NCI-H128 (cell line): Measurements from ENCODE around the gene RELCH.

ENCODE experiments used
- DNase-seq: peaks from one replicate; lab custom pipeline; 2025; ENCODE audit not compliant: unreplicated experiment; lab: John Stamatoyannopoulos, UW

Gene RELCH

GRCh38 chr18:62323483-62324180, 136.6 kb downstream of the RELCH start:
- DNase-seq: no peak

DNA sequence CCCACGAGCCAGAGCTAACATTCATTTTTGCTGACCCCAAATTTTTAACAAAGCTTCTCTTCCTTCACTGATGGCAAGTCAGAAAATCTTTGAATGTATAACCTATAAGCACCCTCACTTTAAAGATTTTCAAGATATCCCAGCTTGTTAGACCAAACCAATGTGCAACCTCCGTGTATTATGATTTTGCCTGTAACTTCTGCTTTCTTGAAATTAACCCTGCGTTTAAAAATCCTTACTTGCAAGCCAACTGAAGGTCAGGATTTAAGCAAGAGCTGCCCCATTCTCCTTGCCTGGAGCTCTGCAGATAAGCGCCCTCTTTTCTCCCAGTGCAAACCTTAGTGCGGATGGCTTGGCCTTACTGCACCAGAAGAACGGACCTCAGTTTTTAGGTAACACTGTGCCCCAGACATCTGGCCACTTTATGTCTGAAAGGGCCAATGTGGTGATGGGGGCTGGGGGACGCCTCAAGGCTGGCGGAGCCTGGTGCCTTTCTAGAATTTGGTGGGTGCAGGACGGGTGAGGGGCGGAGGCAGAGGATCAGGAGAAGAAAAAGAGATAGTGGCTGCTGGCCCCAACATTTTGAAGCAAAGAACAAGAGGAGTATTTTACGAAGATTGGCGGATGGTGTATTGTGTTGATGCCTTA, 137.2 kb downstream of the RELCH start:
- no peak for DNase-seq

GRCh38 chr18:62324917-62325805, 138.1 kb downstream of the RELCH start, which contains the start of gene TNFRSF11A:
Gene TNFRSF11A (plus strand): TSS chr18:62325310. CDS start chr18:62325353, 43 bp downstream.
- no peak for DNase-seq

DNA sequence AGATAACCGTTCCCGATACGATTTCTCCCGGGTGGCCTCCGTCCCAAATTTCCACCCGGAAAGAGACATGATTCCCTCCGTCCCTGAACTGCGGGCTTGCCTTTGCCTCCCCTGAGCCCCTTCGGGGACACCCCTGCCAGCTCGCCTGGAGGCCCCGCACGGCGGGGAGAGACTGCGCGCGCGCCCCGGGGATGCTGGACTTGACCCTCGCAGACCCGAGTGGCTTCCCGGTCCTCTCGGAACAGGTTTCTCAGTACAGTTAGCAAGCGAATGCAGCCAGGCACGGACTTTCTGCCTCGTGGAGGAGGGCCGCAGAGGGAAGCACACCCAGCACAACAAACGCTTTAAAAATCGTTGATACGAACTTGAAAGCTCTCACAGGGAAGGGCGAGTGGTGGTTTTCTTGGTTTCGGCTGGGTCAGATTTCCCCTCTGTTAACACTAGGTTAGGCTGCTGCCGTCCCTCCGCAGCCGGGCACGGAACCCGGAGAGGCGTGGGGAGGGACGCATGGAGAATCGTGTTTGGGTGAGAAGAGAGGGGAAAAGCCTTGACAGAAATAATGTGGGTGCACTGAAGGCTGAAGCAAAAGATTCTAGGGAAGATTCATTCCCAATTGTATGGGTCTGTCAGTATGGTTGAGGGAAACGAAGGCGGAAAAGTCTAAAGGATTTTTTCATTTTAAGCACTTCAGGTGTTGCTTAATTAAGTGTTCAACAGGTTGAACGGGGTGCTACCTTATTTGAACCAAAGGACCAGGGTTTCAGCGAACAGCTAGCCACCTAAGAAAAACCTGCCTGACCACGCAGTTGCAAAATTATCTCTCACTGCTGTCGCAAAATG, 139.0 kb downstream of the RELCH start:
- DNase-seq: no peak

- no peak for DNase-seq
These were observed 139.7 kb downstream of the RELCH start for GRCh38 chr18:62326646-62327348.

DNA sequence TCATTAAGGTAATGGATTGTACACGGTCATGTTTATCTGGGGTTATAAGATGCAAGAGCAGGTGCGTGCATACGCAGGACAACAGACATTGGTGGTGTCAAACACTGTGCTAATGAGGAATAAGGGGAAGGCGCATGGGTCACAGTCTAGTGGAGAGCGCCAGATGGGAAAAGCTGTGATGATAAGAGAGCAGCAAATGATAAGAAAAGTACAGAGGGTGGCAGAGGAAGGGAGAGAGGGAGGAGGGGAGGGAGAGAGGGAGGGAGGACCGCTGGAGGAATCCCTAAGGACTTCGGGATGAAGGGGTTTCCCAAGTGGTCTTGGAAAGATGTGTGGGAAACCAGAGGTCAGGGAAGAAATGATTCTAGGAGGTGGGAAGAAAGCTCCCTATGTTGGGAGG, 140.9 kb downstream of the RELCH start:
- no peak for DNase-seq

GRCh38 chr18:62328586-62329525, 141.8 kb downstream of the RELCH start:
- no peak for DNase-seq

DNA sequence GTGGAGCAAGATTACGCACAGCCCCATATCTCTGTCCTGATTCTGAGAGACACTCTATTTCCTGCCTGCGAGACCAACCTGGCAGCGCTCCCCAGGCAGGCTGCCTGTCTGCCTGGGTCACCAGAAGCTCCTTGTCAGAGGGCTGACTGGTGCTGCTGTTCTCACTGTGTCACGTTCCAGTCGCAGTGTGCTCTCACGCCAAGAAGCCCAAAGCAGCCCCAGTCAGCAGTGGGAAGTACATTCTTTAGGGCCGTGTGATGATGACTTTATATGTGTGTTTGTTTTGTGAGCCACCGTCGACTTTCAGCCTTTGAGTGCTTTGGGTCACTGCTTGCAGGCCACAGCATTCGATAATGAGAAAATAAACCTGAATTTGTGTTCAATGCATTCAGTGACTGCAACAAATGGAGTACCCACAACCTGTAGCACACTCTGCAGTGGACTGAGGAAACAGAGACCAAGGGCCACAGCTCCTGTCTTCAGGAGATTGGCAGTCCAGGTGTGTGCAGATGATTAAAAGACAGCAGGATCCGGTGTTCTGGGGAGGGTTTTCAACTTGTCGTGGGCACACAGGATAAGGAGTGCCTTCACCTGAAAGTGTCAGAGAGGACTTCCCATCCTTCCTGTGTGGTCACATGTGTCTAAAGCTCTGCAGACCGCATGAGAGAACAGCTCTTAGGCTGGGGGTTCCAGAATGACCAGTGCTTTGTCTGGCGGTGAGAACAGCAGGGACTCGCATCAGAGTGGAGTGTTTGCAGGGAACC, 142.8 kb downstream of the RELCH start:
- DNase-seq: no peak

DNA sequence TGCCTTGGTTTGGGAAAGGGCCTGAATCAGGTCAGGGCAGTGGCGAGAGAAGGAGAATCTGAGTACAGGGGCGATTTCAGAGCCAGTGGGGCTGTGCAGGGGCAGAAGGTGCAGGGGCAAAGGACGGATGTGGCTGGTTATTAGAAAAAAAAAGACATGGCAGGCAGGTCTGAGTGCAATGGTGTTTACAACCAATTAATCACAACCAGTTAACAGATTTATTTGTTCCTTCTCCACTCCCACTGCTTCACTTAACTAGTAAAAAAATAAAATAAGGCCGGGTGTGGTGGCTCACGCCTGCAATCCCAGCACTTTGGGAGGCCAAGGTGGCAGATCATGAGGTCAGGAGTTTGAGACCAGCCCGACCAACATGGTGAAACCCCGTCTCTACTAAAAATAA, 143.6 kb downstream of the RELCH start:
- DNase-seq: no peak

GRCh38 chr18:62331581-62332356, 144.7 kb downstream of the RELCH start:
- DNase-seq: no peak

GRCh38 chr18:62332431-62332830, 145.4 kb downstream of the RELCH start:
- no peak for DNase-seq

DNA sequence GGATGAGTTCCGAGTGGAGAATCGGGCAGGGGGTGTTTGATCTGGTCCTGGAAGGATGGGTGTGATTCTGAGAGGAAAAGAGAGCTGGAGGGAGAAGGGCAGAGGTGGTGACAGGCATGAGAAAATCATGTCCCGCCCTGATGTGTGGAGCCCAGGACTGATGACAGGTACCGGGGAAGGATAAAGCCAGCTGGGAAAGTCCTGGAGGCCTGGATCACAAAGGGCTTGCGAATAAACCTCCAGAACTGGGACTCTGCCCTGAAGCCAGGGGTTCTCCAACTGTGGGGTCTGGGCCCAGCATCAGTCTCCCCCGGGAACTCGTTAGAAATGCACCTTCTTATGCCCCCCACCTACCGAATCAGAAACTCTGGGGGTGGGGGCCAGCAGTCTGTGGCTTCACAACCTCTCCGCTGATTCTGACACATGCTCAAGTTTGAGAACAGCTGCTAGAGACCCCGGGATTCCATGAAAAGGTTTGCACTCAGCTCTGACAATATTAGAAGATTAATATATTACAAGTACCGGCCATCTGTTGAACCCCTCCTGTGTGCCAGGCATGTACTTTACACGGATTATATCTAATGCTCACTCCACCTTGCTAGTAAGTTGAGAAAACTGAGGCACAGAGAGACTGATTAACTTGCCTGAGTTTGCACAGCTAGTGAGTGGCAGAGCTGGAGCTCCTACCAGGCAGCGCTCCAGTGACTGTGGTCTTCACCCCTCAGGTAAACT, 146.1 kb downstream of the RELCH start:
- DNase-seq: no peak

DNA sequence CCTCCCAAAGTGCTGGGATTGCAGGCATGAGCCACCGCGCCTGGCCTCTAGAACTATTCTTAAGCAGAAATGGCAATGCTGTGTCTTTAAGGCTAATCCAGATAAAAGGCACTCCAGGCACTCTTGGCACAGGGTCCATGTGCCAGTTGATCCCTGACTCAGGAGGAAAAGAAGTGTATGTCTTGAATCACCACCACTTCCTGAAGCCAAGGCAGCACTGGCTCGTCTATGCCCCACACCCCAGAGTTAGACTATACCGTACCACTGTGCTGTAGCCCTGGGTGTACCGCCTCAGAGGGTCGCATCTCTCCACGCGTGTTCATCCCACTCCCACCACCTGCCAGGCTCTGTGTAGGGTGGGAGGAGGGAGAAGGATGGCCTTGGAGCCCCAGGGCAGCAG, 147.1 kb downstream of the RELCH start:
- no peak for DNase-seq

DNA sequence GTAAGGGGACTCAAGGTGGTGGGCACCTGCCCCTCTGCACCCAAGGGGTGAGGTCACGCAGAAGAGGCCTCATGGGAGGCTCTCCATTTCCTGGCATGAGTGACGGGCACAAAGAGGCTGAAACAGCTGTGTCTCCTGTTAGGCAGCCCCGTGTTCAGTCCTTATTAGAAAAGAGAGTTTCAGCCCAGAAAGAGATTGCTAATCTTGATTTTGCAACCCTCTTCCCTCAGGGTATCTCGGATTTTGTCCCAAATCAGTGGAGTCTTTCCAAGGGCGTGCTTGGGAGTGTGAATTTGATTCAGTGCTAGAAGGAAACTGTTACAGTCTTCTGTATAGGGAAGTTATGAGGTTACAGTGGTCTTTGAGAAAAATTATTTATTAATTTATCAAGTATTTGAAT, 148.4 kb downstream of the RELCH start:
- DNase-seq: no peak

DNA sequence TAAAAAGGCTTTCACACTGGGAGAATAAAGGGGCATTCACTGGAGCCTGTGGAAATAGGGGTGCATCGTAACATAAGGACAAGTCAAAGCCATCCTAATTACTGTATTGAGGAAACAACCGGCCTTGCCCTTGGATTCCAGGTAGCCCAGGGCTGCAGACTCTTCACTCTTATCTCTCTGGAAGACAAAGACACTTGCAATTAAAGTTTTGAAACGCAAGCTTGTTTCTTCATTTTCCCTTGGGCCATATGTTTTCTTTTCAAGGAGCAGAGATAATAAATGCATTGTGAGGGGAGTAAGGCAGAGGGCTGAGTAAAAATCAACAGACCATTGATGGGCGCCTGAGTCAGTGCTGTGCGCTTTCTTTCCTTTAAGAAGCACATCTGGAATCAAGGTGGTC, 149.6 kb downstream of the RELCH start:
- DNase-seq: no peak

GRCh38 chr18:62337336-62337735, 150.3 kb downstream of the RELCH start:
- no peak for DNase-seq
